ENCODE data around the gene TCF15. TPM values are rescaled to one million over a fixed set of nuclear protein-coding genes. Genes with fewer than 3 reads are reported as not detected.

The TCF15 gene, protein sequence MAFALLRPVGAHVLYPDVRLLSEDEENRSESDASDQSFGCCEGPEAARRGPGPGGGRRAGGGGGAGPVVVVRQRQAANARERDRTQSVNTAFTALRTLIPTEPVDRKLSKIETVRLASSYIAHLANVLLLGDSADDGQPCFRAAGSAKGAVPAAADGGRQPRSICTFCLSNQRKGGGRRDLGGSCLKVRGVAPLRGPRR
- not detected in 2 replicates for total RNA-seq (2014; rRNA removed; shearing (Covaris generic))

- DNase-seq (ENCODE audit: low read depth), result no peak
Measured at GRCh38 chr20:610130-611046, at the start of gene TCF15. Gene TCF15, minus strand, starts transcription at chr20:610309. Its CDS starts 72 bp downstream, at chr20:610237.

DNA sequence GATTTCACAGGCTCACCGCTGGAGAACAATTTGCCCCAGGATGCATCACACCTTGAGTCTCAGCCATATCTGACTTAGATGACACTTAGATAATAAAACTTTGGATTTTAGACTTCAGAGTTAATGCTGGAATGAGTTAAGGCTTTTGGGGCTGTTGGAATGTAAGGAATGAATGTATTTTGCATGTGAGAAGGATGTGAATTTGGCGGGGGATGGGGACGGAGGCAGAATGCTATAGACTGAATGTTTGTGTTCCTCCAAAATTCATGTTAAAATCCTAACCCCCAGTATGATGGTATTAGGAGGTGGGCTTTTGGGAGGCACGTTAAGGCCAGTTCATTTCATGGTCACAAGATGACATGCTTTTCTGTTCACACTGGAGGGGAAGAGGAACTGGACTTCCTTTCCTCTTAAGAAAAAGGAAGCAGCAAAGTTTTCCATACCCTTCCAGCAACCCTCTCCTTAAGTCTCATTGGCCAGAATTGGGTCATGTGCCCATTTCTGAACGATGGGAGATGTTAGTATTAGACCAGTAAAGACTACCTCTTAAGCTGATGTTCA is 48.7 kb upstream of the TCF15 start:
- DNase-seq (ENCODE audit: low read depth), result no peak

DNA sequence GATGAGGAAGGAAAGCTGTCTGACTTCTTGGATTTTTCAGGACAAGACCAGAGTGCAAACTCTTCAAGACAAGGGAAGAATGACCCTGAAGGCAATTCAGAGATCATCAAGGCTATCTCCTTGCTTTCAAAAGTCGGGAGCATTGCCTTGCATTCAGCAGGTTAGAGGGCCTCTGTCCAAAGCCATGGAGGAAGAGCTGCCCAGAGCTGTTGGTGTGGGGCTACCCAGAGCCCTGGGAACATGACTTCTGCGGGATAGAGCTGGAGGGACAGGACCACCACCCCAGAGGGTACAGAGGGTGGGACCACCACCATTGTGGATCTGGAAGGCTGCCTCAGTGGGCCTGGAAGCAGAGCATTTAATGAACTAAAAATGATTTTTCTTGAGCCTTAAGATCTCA is 48.1 kb upstream of the TCF15 start:
- no peak for DNase-seq (ENCODE audit: low read depth)

DNA sequence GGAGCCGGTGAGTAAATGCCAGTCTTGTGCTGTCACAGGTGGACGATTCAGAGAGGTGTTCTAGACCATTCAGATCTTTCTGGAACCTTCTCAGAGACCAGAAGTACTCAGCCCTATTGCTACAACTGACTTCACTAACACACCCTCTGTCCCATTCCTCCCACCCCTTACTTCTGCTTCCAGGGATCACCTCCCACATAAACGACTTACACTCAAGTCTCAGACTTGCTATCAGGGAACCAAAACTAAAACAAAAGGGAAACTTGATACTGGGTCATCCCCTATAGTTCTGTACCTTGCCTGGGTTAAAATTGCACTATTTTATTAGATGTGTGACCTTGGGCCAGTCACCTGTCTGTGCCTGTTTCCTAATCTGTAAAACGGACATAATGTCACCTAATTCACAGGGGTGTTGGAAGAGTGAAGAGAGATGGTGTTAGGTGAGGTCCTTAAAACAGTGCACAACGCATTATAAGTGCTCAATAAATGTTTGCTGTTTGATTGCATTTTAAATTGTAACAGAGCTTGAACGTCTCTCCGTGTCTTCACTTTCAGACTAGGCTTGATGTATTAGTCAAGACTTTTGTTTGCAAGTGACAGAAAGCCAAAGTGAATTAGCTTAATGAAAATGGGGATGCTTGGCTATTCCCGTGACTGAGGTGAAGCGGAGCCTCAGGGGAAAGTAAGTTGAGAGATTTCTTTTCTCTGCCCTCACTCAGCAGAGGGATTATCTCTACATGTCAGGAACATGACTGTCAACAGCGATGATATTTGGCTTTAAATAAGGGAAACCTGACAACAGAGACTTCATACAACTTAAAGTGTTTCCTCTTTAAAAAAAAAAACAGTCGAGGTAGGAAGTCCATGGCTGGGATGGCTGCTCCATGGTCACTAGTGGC is 45.9 kb upstream of the TCF15 start:
- DNase-seq (ENCODE audit: low read depth), result no peak

DNA sequence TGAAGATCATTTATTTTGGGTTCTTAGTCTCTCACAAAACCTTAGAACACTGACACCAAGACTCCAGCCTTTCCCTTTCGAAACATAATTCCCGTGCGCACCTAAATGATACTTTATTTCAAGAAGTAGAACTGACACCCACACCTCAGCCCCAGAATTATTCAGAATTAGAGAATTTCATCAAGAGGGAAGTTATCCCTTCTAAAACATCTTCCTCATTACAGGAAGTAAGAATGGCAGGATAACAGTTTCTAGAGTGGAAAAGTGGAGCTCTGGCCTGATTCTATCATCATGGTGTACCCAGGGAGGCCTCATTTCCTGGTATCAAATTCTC is 44.3 kb upstream of the TCF15 start:
- DNase-seq (ENCODE audit: low read depth), result no peak

GRCh38 chr20:653590-654416 is 43.7 kb upstream of the TCF15 start:
- no peak for DNase-seq (ENCODE audit: low read depth)

GRCh38 chr20:653110-653589 is 43.0 kb upstream of the TCF15 start, which contains the start of gene SRXN1:
Gene SRXN1, minus strand, starts transcription at chr20:653200. Its CDS starts 15 bp downstream, at chr20:653185.
- peak; percentile 94 for DNase-seq (ENCODE audit: low read depth)

DNA sequence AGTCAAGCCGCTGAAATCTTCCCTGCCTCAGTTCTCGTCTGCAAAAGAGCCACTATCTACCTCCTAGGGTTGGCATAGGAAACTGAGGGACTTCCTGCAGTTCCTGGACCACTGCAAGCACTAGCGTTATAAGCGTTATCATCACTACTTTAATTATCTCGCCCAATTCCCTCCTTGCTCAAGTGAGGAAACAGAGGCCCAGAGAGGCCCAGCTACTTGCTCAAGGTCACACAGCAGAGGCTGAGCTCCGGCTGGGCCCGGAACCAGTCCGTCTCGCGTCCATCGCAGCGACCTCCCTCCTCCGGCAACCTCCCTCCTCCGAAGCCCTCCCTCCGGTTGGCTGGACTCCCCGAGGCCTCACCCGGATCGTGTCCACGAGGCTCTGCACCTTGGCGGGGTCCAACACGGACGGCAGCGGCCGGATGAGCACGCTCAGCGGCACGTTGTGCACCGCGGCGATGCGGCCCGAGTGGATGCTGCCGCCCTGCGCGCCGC is 42.6 kb upstream of the TCF15 start:
- DNase-seq (ENCODE audit: low read depth), result peak; percentile 52

DNA sequence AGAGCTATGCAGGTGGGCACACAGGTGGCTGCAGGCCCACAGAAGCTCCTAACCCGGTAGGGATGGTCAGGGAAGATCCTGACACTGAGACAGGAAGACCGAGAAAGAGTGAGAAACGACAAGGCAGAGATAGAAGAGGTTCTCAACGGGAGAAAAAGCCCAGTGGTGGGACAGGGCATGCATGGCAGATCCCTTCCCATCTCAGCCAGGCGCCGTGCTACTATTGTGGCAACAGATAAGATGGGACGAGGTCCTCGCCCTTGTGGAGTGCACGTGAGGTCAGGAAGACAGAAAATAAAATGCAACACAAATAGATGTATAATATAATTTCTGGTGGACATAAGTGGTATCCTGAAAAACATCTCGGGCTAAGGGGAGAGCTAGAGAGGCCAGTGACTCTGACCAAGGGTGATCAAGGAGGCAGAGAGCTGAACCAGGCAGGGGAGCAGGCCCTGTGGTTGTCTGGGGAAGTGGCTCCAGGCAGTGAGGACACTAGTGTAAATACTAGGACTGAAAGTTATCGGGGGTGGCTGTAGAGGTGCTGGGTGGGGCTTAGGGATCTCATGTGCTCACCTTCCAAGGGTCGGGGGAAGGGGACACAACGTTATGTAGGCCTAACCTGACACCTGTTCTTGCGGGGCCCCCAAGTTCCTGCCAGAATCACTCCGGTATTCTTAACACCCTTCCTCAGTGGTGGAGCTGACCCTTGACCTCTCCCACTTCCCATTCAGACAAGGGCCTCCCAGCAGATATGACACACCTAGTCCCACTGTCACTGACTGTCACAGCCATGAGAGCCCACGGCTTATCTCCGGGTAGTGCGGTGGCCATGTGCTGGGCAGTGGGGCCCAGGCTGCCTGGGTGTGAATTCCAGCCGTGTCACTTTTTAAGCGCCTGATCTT is 41.9 kb upstream of the TCF15 start:
- peak; percentile 22 for DNase-seq (ENCODE audit: low read depth)

DNA sequence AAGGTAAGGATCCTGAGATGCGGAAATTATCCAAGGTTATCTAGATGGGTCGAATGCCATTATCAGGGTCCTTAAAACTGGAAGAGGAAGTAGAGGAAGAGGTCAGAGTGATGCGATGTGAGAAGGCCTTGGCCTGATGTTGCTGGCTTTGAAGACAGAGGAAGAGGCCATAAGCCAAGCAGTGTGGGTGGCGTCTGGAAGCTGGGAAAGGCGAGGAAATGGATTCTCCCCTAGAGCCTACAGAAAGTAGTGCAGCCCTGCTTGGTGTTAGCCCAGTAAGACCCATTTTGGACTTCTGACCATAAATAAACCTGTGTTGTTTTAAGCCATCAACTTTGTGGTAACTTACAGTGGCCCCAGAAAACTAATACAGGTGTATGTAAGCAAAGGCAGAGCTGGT is 40.8 kb upstream of the TCF15 start:
- no peak for DNase-seq (ENCODE audit: low read depth)

DNA sequence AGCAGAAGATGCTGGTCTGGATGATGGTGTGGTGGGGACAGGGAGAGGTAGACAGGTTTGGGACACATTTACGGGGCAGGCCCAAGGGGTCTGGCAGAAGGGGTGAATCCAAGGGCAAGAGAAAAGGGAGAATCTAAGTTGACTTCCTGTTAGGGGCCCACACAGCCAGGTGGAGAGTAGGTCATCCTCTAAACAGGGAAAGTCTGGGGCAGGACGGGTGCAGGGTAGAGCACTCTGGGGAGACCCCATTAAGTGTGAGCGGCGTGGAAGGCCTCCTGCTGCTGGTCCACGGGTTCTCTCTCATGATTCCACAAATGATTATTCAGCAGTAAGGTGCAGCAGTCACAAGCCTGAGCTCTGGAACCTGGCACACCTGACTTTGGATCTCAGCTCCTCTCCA is 40.2 kb upstream of the TCF15 start:
- no peak for DNase-seq (ENCODE audit: low read depth)

- DNase-seq (ENCODE audit: low read depth), result no peak
Measured at GRCh38 chr20:647479-648019, 37.4 kb upstream of the TCF15 start.

- DNase-seq (ENCODE audit: low read depth), result no peak
Measured at GRCh38 chr20:646868-647233, 36.7 kb upstream of the TCF15 start.

- DNase-seq (ENCODE audit: low read depth), result peak; percentile 29
Measured at GRCh38 chr20:646107-646867, 36.2 kb upstream of the TCF15 start.

DNA sequence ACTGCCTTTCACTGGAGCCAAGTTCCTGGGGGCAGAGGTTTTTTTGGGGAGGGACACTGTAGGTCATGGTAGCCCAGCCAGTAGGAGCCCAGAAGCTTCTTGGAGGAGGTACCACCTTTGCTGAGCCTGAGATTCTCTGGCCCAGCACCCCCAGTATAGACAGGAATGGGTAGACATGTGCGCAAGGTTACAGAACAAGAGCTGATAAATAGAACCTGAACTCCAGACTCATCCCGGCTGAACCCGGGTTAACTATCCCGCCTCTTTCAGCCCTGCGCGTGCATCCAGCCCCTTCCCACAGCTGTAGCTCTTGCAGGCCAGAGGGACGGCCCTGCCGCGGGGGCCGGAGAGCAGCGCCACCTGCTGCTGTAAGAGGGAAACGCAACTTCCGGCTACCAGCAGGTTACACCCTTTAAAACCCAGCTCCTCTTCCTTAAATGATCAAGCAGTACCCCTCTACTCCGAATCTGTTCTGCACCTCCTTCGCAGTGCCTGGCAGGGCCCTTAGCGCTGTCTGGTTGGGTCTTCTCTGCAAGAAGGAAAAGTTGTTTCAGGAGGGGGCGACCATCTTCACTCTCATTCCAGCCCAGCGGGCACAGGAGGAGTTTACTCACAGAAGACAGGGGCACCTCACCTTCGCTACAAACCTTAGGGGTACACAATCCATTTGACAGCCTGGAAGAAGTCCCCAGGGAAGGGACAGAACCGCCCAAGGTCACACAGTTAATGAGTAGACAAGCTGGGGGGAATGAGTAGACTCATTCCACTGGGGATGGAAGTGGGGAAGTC is 35.4 kb upstream of the TCF15 start:
- DNase-seq (ENCODE audit: low read depth), result peak; percentile 64

DNA sequence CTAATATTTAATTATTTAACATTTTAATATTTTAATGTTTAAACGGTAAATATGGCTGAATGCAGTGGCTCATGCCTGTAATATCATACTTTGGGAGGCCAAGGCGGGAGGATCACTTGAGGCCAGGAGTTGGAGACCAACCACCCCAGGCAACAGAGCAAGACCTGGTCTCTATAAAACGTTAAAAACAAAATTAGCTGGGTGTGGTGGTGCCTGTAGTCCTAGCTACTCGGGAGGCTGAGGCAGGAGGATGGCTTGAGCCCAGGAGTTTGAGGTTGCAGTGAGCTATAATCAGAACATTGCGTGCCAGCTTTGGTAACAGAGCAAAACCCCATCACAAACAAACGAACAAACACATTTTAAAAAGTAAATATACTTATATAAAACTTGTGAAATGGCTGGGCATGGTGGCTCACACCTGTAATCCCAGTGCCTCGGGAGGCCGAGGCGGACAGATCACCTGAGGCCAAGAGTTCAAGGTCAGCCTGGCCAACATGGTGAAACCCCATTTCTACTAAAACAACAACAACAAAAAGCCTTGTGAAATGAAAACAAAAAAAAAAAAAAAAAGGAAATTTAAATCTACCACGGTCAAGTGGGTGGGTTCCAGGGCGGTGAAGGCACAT is 34.7 kb upstream of the TCF15 start:
- DNase-seq (ENCODE audit: low read depth), result no peak
